Measurements from ENCODE around the gene EXOC3L4. TPM values are rescaled to one million over a fixed set of nuclear protein-coding genes. Genes with fewer than 3 reads are reported as not detected.

The EXOC3L4 gene
- total RNA-seq, 1 experiment from 2014 or later: 10.9 TPM

DNA sequence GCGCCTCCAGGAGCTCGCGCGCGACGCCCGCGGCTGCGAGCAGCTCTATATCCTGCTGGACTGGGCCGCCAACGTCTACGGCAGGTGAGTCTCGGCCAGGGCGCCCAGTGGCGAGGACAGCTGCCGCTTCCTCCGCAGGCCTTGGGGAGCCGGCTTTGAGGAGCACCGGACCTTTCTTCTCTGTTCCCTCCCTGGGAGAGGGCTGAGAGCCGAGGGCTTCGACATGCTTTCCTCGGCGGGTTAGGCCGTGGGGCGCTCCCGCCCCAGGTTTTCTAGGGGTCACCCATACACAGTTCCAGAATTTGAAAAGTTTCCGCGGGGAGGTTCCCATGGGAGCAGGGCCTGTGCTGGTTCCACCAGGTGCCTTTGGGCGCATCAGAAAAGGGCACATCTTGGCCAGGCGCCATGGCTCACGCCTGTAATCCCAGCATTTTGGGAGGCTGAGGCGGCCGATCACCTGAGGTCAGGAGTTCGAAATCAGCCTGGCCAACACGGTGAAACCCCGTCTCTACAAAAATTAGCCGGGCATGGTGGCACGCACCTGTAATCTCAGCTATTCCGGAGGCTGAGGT is 8.2 kb downstream of the EXOC3L4 start:
- intact Hi-C loops (cut with micrococcal nuclease; ENCODE audit: unreplicated experiment): loop anchor here (5.0 kb wide), 1 partner anchor 180 kb away; no protein-coding TSS in a partner anchor
- H3K27ac Mint-ChIP-seq (ENCODE audit: unreplicated experiment): no peak overlapping the region
- TF ChIP-seq, protein P1, sequence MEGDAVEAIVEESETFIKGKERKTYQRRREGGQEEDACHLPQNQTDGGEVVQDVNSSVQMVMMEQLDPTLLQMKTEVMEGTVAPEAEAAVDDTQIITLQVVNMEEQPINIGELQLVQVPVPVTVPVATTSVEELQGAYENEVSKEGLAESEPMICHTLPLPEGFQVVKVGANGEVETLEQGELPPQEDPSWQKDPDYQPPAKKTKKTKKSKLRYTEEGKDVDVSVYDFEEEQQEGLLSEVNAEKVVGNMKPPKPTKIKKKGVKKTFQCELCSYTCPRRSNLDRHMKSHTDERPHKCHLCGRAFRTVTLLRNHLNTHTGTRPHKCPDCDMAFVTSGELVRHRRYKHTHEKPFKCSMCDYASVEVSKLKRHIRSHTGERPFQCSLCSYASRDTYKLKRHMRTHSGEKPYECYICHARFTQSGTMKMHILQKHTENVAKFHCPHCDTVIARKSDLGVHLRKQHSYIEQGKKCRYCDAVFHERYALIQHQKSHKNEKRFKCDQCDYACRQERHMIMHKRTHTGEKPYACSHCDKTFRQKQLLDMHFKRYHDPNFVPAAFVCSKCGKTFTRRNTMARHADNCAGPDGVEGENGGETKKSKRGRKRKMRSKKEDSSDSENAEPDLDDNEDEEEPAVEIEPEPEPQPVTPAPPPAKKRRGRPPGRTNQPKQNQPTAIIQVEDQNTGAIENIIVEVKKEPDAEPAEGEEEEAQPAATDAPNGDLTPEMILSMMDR (IDR thresholded peaks at IDR 0.05; ENCODE audit: unreplicated experiment): no peak
- H3K4me3 Mint-ChIP-seq (ENCODE audit: low read depth, unreplicated experiment): peak overlapping the region; percentile 72
- peaks cover 17% of the 10 kb centered on the region for H3K36me3 Mint-ChIP-seq (ENCODE audit: insufficient read depth, unreplicated experiment)
- CTCF ChIA-PET: interaction anchor here (0.6 to 1.2 kb wide), 5 partner anchors 17 to 530 kb away, joined by 3 to 9 read pairs (median 5); no protein-coding TSS in a partner anchor
- H3K4me1 Mint-ChIP-seq (ENCODE audit: low read depth, unreplicated experiment): peaks cover 13% of the 10 kb centered on the region
- no peaks in the 10 kb centered on the region for H3K9me3 Mint-ChIP-seq (ENCODE audit: low read depth, unreplicated experiment)
- H3K27me3 Mint-ChIP-seq (ENCODE audit: unreplicated experiment): no peaks in the 10 kb centered on the region
- DNase-seq: no peak
- no TSS peak for BruUV-seq (replicated peaks)

GRCh38 chr14:103103461-103104388 is 9.2 kb downstream of the EXOC3L4 start:
- peaks cover 13% of the 10 kb centered on the region for H3K4me1 Mint-ChIP-seq (ENCODE audit: low read depth, unreplicated experiment)
- no peaks in the 10 kb centered on the region for H3K27me3 Mint-ChIP-seq (ENCODE audit: unreplicated experiment)
- intact Hi-C loops (cut with micrococcal nuclease; ENCODE audit: unreplicated experiment): loop anchor here (5.0 kb wide), 1 partner anchor 179 kb away; no protein-coding TSS in a partner anchor
- H3K27ac Mint-ChIP-seq (ENCODE audit: unreplicated experiment): peak overlapping the region; percentile 50
- CTCF ChIA-PET: interaction anchor here (0.5 to 3.2 kb wide), 16 partner anchors 17 to 531 kb away, joined by 3 to 36 read pairs (median 4); no protein-coding TSS in a partner anchor
- peaks cover 17% of the 10 kb centered on the region for H3K36me3 Mint-ChIP-seq (ENCODE audit: insufficient read depth, unreplicated experiment)
- BruUV-seq (replicated peaks): no TSS peak
- TF ChIP-seq, protein P1 (IDR thresholded peaks at IDR 0.05; ENCODE audit: unreplicated experiment): peak; percentile 46
- peak overlapping the region; percentile 72 for H3K4me3 Mint-ChIP-seq (ENCODE audit: low read depth, unreplicated experiment)
- no peaks in the 10 kb centered on the region for H3K9me3 Mint-ChIP-seq (ENCODE audit: low read depth, unreplicated experiment)
- peak; percentile 77 for DNase-seq

DNA sequence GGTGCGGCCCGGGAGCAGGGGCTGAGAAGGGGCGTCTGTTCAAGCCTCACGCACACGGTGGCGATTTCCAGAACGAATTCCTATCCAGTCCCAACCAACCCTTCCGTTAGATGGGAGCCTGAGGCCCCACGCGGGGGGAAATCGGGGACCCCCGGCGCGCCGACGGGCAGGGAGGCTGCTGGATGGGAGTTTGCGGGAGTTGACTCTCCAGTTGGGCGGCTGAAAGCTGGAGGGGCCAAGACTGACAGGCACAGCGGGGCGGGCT is 9.8 kb downstream of the EXOC3L4 start:
- BruUV-seq (replicated peaks): no TSS peak
- peak overlapping the region; percentile 72 for H3K4me3 Mint-ChIP-seq (ENCODE audit: low read depth, unreplicated experiment)
- peaks cover 13% of the 10 kb centered on the region for H3K4me1 Mint-ChIP-seq (ENCODE audit: low read depth, unreplicated experiment)
- no peaks in the 10 kb centered on the region for H3K9me3 Mint-ChIP-seq (ENCODE audit: low read depth, unreplicated experiment)
- H3K27me3 Mint-ChIP-seq (ENCODE audit: unreplicated experiment): no peaks in the 10 kb centered on the region
- CTCF ChIA-PET: interaction anchor here (0.6 to 3.2 kb wide), 31 partner anchors 9 to 449 kb away, joined by 3 to 36 read pairs (median 5); partner anchors contain the start of genes EIF5, EXOC3L4 and TNFAIP2
- intact Hi-C loops (cut with micrococcal nuclease; ENCODE audit: unreplicated experiment): loop anchor here (5.0 kb wide), 1 partner anchor 178 kb away; no protein-coding TSS in a partner anchor
- no peak for DNase-seq
- peaks cover 17% of the 10 kb centered on the region for H3K36me3 Mint-ChIP-seq (ENCODE audit: insufficient read depth, unreplicated experiment)
- TF ChIP-seq, protein P1 (IDR thresholded peaks at IDR 0.05; ENCODE audit: unreplicated experiment): no peak
- no peak overlapping the region for H3K27ac Mint-ChIP-seq (ENCODE audit: unreplicated experiment)

- H3K4me3 Mint-ChIP-seq (ENCODE audit: low read depth, unreplicated experiment): peak overlapping the region; percentile 72
- no peaks in the 10 kb centered on the region for H3K9me3 Mint-ChIP-seq (ENCODE audit: low read depth, unreplicated experiment)
- H3K27ac Mint-ChIP-seq (ENCODE audit: unreplicated experiment): peak overlapping the region; percentile 47
- H3K27me3 Mint-ChIP-seq (ENCODE audit: unreplicated experiment): no peaks in the 10 kb centered on the region
- H3K4me1 Mint-ChIP-seq (ENCODE audit: low read depth, unreplicated experiment): peaks cover 17% of the 10 kb centered on the region
- peaks cover 18% of the 10 kb centered on the region for H3K36me3 Mint-ChIP-seq (ENCODE audit: insufficient read depth, unreplicated experiment)
- intact Hi-C loops (cut with micrococcal nuclease; ENCODE audit: unreplicated experiment): loop anchor here (1.0 to 5.0 kb wide), 3 partner anchors 80 to 187 kb away; no protein-coding TSS in a partner anchor
- peak; percentile 85 for DNase-seq
- CTCF ChIA-PET: interaction anchor here (0.6 to 3.2 kb wide), 32 partner anchors 8 to 1117 kb away, joined by 3 to 36 read pairs (median 4); partner anchors contain the start of genes EIF5, EXOC3L4 and TNFAIP2
- BruUV-seq (replicated peaks): no TSS peak
- TF ChIP-seq, protein P1 (IDR thresholded peaks at IDR 0.05; ENCODE audit: unreplicated experiment): peak; percentile 97
Observed at GRCh38 chr14:103104654-103105452, 10.3 kb downstream of the EXOC3L4 start.
